ENCODE measurements around the gene KLF11.
A peak's percentile ranks its signal among the peaks of the same experiment; 100 is the strongest.

The KLF11 gene

DNA sequence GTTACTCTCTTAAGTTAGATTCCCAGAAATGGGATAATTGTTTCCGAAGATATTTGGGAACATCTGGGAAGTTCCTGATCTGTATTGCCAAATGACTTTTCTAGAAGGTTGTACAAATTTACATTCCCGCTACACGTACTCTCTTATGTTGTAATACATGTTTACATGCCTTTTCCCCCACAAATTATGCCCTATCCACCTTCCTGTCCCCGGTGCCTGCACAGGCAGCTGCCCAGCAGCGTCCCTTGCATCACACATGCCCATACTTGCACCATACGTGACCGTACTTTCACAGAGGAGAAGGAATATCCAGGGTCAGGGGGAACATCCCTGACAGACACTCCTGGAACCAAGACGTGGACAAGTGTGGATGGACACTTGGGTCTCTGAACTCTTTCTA, 24.2 kb upstream of the KLF11 start:
- Histone ChIP-seq H3K27me3 (no peaks in the 10 kb centered on the region), H3K4me1 (no peaks in the 10 kb centered on the region), H3K36me3 (no peaks in the 10 kb centered on the region), H3K9me3 (peaks cover 0 to 9% (median 0%) of the 10 kb centered on the region in 3 donors), H3K4me3 (no peak overlapping the region), H3K27ac (no peak overlapping the region)
- intact Hi-C loops (cut with DNase I; ENCODE audit: low total_unique reads), result no loop called here
- TF ChIP-seq, protein P1, sequence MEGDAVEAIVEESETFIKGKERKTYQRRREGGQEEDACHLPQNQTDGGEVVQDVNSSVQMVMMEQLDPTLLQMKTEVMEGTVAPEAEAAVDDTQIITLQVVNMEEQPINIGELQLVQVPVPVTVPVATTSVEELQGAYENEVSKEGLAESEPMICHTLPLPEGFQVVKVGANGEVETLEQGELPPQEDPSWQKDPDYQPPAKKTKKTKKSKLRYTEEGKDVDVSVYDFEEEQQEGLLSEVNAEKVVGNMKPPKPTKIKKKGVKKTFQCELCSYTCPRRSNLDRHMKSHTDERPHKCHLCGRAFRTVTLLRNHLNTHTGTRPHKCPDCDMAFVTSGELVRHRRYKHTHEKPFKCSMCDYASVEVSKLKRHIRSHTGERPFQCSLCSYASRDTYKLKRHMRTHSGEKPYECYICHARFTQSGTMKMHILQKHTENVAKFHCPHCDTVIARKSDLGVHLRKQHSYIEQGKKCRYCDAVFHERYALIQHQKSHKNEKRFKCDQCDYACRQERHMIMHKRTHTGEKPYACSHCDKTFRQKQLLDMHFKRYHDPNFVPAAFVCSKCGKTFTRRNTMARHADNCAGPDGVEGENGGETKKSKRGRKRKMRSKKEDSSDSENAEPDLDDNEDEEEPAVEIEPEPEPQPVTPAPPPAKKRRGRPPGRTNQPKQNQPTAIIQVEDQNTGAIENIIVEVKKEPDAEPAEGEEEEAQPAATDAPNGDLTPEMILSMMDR (IDR thresholded peaks at IDR 0.05), result no peak
- peak in 1 of 2 donors; percentile 61 for DNase-seq

DNA sequence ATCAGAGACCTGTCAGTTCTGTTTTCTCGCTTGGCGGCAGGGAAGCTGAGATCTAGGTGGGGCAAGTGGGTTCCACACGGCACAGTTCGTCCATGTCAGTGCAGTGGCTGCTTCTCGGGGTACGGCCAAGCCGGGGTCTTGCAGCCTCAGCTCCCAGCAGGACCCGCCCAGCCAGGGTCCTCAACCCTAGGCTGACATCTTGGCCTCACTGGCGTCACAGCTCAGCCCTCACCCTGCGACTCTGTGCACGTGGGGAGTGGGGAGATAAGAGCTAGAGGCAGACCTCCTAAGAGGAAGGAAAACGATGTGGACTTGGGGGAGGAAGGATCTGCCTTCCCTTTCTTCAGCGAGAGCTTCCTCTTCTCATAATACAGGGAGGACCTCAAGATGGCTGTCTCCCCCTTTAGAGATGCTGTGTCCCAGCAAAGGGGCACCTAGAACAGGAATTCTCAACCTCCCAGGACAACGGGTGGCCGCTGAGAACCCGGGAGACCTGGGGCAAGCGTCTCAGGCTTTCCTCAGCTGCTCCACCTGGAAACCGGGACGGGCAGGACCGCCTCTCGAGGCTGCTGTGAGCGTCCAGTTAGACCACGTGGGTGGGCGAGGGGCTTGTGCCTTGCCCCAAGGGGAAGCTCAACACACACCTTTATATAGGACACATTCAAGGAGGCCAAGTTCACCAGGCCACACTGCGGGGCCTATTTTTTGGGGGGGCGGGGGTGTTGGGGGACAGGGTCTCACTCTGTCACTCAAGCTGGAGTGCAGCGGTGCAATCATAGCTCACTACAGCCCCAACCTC, 23.5 kb upstream of the KLF11 start:
- TF ChIP-seq, protein P1 (IDR thresholded peaks at IDR 0.05), result no peak
- intact Hi-C loops (cut with DNase I; ENCODE audit: low total_unique reads), result no loop called here
- DNase-seq, result peak in 1 of 2 donors; percentile 56
- no peak overlapping the region for H3K27ac ChIP-seq
- no peaks in the 10 kb centered on the region for H3K4me1 ChIP-seq
- peaks cover 0 to 9% (median 0%) of the 10 kb centered on the region in 3 donors for H3K9me3 ChIP-seq
- H3K27me3 ChIP-seq, result no peaks in the 10 kb centered on the region
- H3K4me3 ChIP-seq, result no peak overlapping the region
- H3K36me3 ChIP-seq, result no peaks in the 10 kb centered on the region

DNA sequence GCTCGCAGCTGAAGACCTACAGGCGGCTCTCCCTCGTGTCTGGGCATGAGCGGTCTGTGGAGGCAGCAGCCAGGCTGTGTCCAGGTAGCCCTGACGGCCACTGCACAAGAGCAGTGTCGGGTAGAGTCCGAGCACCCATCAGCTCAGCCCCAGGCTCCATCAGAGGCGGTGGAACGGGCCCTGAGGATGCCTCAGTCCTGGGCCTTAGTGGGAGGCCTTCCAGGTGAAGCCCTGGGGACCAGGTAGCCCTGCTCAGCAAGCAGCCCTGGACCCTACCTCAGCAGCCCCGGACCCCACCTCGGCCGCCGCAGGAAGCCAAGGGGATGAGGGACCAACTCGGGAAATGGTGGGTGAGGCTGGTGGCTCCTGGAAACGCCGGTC, 21.3 kb upstream of the KLF11 start:
- no peaks in the 10 kb centered on the region for H3K36me3 ChIP-seq
- no peaks in the 10 kb centered on the region for H3K4me1 ChIP-seq
- TF ChIP-seq, protein P1 (IDR thresholded peaks at IDR 0.05), result no peak
- H3K27ac ChIP-seq, result no peak overlapping the region
- H3K27me3 ChIP-seq, result no peaks in the 10 kb centered on the region
- DNase-seq, result no peak
- intact Hi-C loops (cut with DNase I; ENCODE audit: low total_unique reads), result no loop called here
- peaks cover 0 to 4% (median 0%) of the 10 kb centered on the region in 3 donors for H3K9me3 ChIP-seq
- no peak overlapping the region for H3K4me3 ChIP-seq

DNA sequence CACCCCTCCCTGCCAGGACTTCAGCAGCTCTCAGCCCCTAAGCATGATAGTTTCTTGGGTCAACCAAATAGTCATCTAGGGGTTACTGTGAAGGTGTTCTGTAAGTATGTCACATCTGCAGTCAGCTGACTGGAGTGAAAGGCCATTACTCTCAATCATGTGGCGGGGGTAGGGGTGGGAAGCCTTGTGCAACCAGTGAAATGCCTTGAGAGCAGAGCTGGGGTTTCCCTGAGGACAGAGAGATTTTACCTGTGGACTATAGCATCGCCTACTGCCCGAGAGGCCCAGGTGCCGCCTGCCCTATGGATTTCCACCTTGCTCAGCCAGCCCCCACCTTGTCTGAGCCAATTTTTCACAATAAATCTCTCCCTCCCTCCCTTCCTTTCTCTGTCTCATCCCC, 20.9 kb upstream of the KLF11 start:
- H3K4me3 ChIP-seq, result no peak overlapping the region
- no peaks in the 10 kb centered on the region for H3K9me3 ChIP-seq
- H3K4me1 ChIP-seq, result no peaks in the 10 kb centered on the region
- TF ChIP-seq, protein P1 (IDR thresholded peaks at IDR 0.05), result no peak
- intact Hi-C loops (cut with DNase I; ENCODE audit: low total_unique reads), result no loop called here
- H3K27ac ChIP-seq, result no peak overlapping the region
- no peak for DNase-seq
- H3K27me3 ChIP-seq, result no peaks in the 10 kb centered on the region
- H3K36me3 ChIP-seq, result no peaks in the 10 kb centered on the region

DNA sequence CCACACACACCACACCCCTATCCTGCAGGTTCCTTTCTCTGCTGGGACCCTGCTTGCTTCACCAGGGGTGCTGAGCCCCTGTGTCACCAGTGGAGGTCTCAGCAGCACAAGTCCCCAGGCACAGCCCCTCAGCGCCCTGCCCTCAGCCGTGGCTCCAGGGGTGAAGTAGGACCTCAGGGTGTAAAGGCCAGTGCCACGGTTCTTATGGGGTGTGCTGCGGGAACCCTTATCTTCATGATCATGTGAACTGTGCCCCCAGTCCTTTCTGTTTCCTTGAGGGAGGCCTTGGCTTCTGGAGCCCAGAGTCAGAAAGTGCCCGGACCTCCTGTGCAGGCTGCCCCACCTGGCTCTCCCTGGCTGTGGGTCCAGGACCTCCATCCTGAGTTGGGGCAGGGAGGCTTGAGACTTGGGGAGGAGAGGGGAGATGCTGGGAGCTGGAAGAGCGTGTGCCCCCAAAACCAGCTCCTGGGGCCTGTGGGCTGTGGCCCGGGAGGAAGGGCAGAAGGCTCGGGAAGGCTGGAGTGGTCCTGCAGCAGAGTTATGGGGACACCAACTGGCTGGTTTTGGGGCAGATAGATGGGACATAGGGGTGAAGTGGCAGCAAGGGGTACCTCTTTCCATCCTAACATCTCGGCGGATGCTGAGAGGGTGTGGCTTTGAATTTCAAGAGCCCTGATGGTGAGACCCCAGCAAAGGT, 20.2 kb upstream of the KLF11 start:
- Histone ChIP-seq H3K27me3 (no peaks in the 10 kb centered on the region), H3K4me1 (no peaks in the 10 kb centered on the region), H3K27ac (no peak overlapping the region), H3K9me3 (no peaks in the 10 kb centered on the region), H3K36me3 (no peaks in the 10 kb centered on the region), H3K4me3 (no peak overlapping the region)
- DNase-seq, result no peak
- TF ChIP-seq, protein P1 (IDR thresholded peaks at IDR 0.05), result peak in 1 of 2 experiments; percentile 20
- intact Hi-C loops (cut with DNase I; ENCODE audit: low total_unique reads), result no loop called here
